DMS53 treated with DMSO at 0.1 percent for 48 hours (cell line): ENCODE data around the gene SNTA1.
"Not testable (repeated sequence)": the region's sequence is repeated elsewhere in the genome, so short reads cannot be mapped to it uniquely, and the experiment has no call there.

ENCODE experiments used
- DNase-seq: peaks from one replicate; lab custom pipeline; 2025; ENCODE audit not compliant: unreplicated experiment; lab: John Stamatoyannopoulos, UW

SNTA1 gene

GRCh38 chr20:33400812-33401183 lies 42.8 kb downstream of the SNTA1 start:
- no peak for DNase-seq

GRCh38 chr20:33399924-33400323 lies 43.6 kb downstream of the SNTA1 start:
- DNase-seq: no peak

GRCh38 chr20:33394718-33395117 lies 48.8 kb downstream of the SNTA1 start:
- no peak for DNase-seq

- DNase-seq: no peak
Measured at GRCh38 chr20:33393609-33394008, 50.0 kb downstream of the SNTA1 start.

- DNase-seq: no peak
Measured at GRCh38 chr20:33391722-33392415, 51.7 kb downstream of the SNTA1 start.

GRCh38 chr20:33389326-33389725 lies 54.2 kb downstream of the SNTA1 start:
- not testable (repeated sequence) for DNase-seq

- no peak for DNase-seq
Measured at GRCh38 chr20:33388268-33388667, 55.3 kb downstream of the SNTA1 start.

- DNase-seq: peak; percentile 21
Measured at GRCh38 chr20:33387177-33387576, 56.4 kb downstream of the SNTA1 start.

GRCh38 chr20:33386673-33387072 lies 56.9 kb downstream of the SNTA1 start:
- DNase-seq: no peak

GRCh38 chr20:33377366-33377765 lies 66.2 kb downstream of the SNTA1 start:
- no peak for DNase-seq

- peak; percentile 99 for DNase-seq
Measured at GRCh38 chr20:33373735-33374605, 69.6 kb downstream of the SNTA1 start.

- DNase-seq: no peak
Measured at GRCh38 chr20:33372993-33373441, 70.5 kb downstream of the SNTA1 start.

GRCh38 chr20:33370291-33370690 lies 73.3 kb downstream of the SNTA1 start:
- peak; percentile 81 for DNase-seq

GRCh38 chr20:33362898-33363297 lies 80.7 kb downstream of the SNTA1 start:
- DNase-seq: no peak

- no peak for DNase-seq
Measured at GRCh38 chr20:33359399-33360261, 83.9 kb downstream of the SNTA1 start.
